Measurements from ENCODE around the gene ZMIZ1.

The ZMIZ1 gene

DNA sequence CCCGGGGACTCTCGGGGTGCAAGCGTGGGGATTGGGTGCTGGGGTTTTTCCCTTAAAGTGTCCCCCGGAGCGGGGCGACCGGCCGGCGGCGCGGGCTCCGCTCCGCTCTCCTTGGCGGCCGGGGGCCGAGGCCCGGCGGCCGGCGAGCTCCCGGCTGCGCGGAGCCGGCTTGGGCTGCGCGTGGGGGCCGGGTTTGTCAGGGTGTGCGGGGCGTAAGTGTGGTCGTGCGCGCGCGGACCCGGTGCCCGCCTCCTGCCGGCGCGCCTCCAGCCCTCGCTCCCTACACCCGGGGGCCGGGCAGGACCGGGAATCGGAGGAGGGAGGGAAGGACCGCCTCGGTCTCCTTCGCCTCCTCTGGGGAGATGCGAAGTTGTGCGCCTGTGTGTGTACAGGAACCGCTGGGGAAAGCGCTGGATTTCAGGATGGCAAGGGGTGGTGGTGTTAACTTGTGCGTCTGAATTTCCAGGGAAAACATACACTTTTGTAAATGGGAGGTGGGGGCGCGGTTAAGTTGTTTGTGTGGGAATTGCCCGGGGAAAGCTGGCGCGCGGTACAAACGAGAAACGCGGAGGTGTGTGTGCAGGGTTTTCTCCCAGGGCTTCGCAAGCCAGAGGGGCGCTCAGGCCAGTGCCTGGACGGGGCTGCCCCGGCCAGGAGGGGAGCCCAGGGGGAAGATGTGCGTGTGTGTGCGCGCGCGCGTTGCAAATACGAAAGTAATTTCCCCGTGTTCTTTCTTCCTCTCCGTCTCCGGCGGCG, 737 bp downstream of the ZMIZ1 start:
- ChIA-PET CTCF (interaction anchor here (0.6 to 2.6 kb wide), 2 partner anchors 126 to 216 kb away, joined by 6 to 18 read pairs; no protein-coding TSS in a partner anchor), POLR2A (interaction anchor here (1.0 kb wide), 1 partner anchor 58 kb away, joined by 3 read pairs; no protein-coding TSS in a partner anchor)
- peaks cover 12% of the 10 kb centered on the region for H3K4me1 ChIP-seq (ENCODE audit: control insufficient read depth, insufficient read depth, low read length)
- peak overlapping the region; percentile 60 for H3K4me3 ChIP-seq (ENCODE audit: low read depth, low read length)
- H3K27ac ChIP-seq (ENCODE audit: extremely low read depth, low read depth, low read length): peak overlapping the region; percentile 96
- no peaks in the 10 kb centered on the region for H3K9me3 ChIP-seq (ENCODE audit: control insufficient read depth, insufficient read depth, low read depth, low read length)
- H3K36me3 ChIP-seq (ENCODE audit: control insufficient read depth in 2 of 2, insufficient read depth in 1 of 2, low read length in 2 of 2): no peaks in the 10 kb centered on the region
- no peak for TF ChIP-seq BCL11B (tag by site-specific recombination; IDR thresholded peaks at IDR 0.05; ENCODE audit: low read depth)
- TF ChIP-seq ZSCAN30 (tag by site-specific recombination; IDR thresholded peaks at IDR 0.05): no peak
- TF ChIP-seq ZSCAN4 (tag by site-specific recombination; IDR thresholded peaks at IDR 0.05): peak; percentile 83
- TF ChIP-seq ZNF112 (tag by site-specific recombination; IDR thresholded peaks at IDR 0.05): no peak
- no peak for TF ChIP-seq OVOL3 (tag by site-specific recombination; IDR thresholded peaks at IDR 0.05)
- no peak for TF ChIP-seq REST (tag by site-specific recombination; IDR thresholded peaks at IDR 0.05)
- no peak for TF ChIP-seq ZFP69B (tag by site-specific recombination; IDR thresholded peaks at IDR 0.05)
- TF ChIP-seq GLI4 (tag by site-specific recombination; IDR thresholded peaks at IDR 0.05): no peak
- TF ChIP-seq REPIN1 (tag by site-specific recombination; IDR thresholded peaks at IDR 0.05; ENCODE audit: low read depth): no peak
- peak; percentile 45; the same call in 1 of the 2 replicates for TF ChIP-seq ZNF2 (tag by site-specific recombination; IDR thresholded peaks at IDR 0.05)
- TF ChIP-seq ZNF146 (tag by site-specific recombination; IDR thresholded peaks at IDR 0.05): no peak
- TF ChIP-seq ZNF335 (tag by site-specific recombination; conservative IDR thresholded peaks at IDR 0.05): peak; percentile 96
- TF ChIP-seq ZNF843 (tag by site-specific recombination; IDR thresholded peaks at IDR 0.05): no peak
- TF ChIP-seq ZNF624 (tag by site-specific recombination; IDR thresholded peaks at IDR 0.05): no peak
- no peak for TF ChIP-seq ZNF585B (tag by site-specific recombination; IDR thresholded peaks at IDR 0.05)
- 0 out of 2 replicates have a peak, but pooled peaks have one; percentile 30 for TF ChIP-seq KLF16 (tag by site-specific recombination; IDR thresholded peaks at IDR 0.05)
- no peak for TF ChIP-seq HOXD13 (CRISPR knock-in tag; IDR thresholded peaks at IDR 0.05; ENCODE audit: borderline replicate concordance)
- TF ChIP-seq, protein P1, sequence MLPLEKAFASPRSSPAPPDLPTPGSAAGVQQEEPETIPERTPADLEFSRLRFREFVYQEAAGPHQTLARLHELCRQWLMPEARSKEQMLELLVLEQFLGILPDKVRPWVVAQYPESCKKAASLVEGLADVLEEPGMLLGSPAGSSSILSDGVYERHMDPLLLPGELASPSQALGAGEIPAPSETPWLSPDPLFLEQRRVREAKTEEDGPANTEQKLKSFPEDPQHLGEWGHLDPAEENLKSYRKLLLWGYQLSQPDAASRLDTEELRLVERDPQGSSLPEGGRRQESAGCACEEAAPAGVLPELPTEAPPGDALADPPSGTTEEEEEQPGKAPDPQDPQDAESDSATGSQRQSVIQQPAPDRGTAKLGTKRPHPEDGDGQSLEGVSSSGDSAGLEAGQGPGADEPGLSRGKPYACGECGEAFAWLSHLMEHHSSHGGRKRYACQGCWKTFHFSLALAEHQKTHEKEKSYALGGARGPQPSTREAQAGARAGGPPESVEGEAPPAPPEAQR (tag by site-specific recombination; IDR thresholded peaks at IDR 0.05): no peak
- TF ChIP-seq ZNF174 (tag by site-specific recombination; IDR thresholded peaks at IDR 0.05): no peak
- no peak for TF ChIP-seq YY2 (tag by site-specific recombination; IDR thresholded peaks at IDR 0.05)
- TF ChIP-seq, protein P2, sequence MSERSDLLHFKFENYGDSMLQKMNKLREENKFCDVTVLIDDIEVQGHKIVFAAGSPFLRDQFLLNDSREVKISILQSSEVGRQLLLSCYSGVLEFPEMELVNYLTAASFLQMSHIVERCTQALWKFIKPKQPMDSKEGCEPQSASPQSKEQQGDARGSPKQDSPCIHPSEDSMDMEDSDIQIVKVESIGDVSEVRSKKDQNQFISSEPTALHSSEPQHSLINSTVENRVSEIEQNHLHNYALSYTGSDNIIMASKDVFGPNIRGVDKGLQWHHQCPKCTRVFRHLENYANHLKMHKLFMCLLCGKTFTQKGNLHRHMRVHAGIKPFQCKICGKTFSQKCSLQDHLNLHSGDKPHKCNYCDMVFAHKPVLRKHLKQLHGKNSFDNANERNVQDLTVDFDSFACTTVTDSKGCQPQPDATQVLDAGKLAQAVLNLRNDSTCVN (tag by site-specific recombination; optimal IDR thresholded peaks at IDR 0.05): peak; percentile 87
- TF ChIP-seq, protein P3, sequence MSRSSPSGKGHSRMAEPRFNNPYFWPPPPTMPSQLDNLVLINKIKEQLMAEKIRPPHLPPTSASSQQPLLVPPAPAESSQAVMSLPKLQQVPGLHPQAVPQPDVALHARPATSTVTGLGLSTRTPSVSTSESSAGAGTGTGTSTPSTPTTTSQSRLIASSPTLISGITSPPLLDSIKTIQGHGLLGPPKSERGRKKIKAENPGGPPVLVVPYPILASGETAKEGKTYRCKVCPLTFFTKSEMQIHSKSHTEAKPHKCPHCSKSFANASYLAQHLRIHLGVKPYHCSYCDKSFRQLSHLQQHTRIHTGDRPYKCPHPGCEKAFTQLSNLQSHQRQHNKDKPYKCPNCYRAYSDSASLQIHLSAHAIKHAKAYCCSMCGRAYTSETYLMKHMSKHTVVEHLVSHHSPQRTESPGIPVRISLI (tag by site-specific recombination; IDR thresholded peaks at IDR 0.05): no peak
- peak; percentile 89 for TF ChIP-seq ZBTB20 (tag by site-specific recombination; IDR thresholded peaks at IDR 0.05)
- TF ChIP-seq ZNF776 (tag by site-specific recombination; IDR thresholded peaks at IDR 0.05; ENCODE audit: borderline replicate concordance): no peak
- TF ChIP-seq SP2 (tag by site-specific recombination; IDR thresholded peaks at IDR 0.05): peak; percentile 77
- peak; percentile 53; the same call in 1 of the 2 replicates for TF ChIP-seq ZNF341 (tag by site-specific recombination; IDR thresholded peaks at IDR 0.05; ENCODE audit: low read depth)
- no peak for TF ChIP-seq KLF10 (tag by site-specific recombination; IDR thresholded peaks at IDR 0.05)
- TF ChIP-seq ZNF175 (tag by site-specific recombination; IDR thresholded peaks at IDR 0.05): no peak
- no peak for TF ChIP-seq YY1 (tag by site-specific recombination; IDR thresholded peaks at IDR 0.05)
- no peak for TF ChIP-seq ZNF433 (tag by site-specific recombination; IDR thresholded peaks at IDR 0.05; ENCODE audit: low read depth)
- no peak for TF ChIP-seq MYNN (tag by site-specific recombination; IDR thresholded peaks at IDR 0.05; ENCODE audit: borderline replicate concordance)

Data from HEK293 (cell line).